PC-3 (cell line): Measurements from ENCODE around the gene AFF3.

Source experiments
- CTCF ChIP-seq: fragments of 300-600 bp; sonication (generic); conservative IDR thresholded peaks from 2 replicates; pipeline ENCODE4 v1.5.1; 2017; ENCODE audit warnings: antibody characterized with exemption, low read depth, mild to moderate bottlenecking, low read length
- EZH2 ChIP-seq: fragments of 300-600 bp; sonication (generic); IDR thresholded peaks from one replicate; pipeline ENCODE4 v1.6.1; 2017; ENCODE audit warnings: antibody characterized with exemption, mild to moderate bottlenecking, low read length; ENCODE audit not compliant: unreplicated experiment

- no peak for TF ChIP-seq EZH2
- no peak for TF ChIP-seq CTCF
Observed at GRCh38 chr2:99779276-99779675, 363.1 kb downstream of the AFF3 start.
